NCI-H446 treated with DMSO at 0.1 percent for 48 hours (cell line): ENCODE measurements around the gene PAPOLG.
"Not testable (repeated sequence)": the region's sequence is repeated elsewhere in the genome, so short reads cannot be mapped to it uniquely, and the experiment has no call there.

Source experiments
- DNase-seq: peaks from one replicate; lab custom pipeline; 2025; lab: John Stamatoyannopoulos, UW

PAPOLG gene

GRCh38 chr2:60823694-60824305 is 67.7 kb downstream of the PAPOLG start:
- DNase-seq, result no peak

- no peak for DNase-seq
Observed at GRCh38 chr2:60825666-60826065, 69.6 kb downstream of the PAPOLG start.

GRCh38 chr2:60826111-60826510 is 70.0 kb downstream of the PAPOLG start:
- no peak for DNase-seq

- not testable (repeated sequence) for DNase-seq
Observed at GRCh38 chr2:60826860-60827259, 70.8 kb downstream of the PAPOLG start.

- DNase-seq, result no peak
Observed at GRCh38 chr2:60827369-60827768, 71.3 kb downstream of the PAPOLG start.

GRCh38 chr2:60830991-60831390 is 74.9 kb downstream of the PAPOLG start:
- no peak for DNase-seq

GRCh38 chr2:60831921-60832320 is 75.9 kb downstream of the PAPOLG start:
- DNase-seq, result no peak

GRCh38 chr2:60832621-60833020 is 76.6 kb downstream of the PAPOLG start:
- DNase-seq, result no peak

GRCh38 chr2:60834270-60834717 is 78.2 kb downstream of the PAPOLG start:
- no peak for DNase-seq

- DNase-seq, result no peak
Observed at GRCh38 chr2:60836491-60836890, 80.4 kb downstream of the PAPOLG start.

GRCh38 chr2:60837123-60837522 is 81.1 kb downstream of the PAPOLG start:
- DNase-seq, result no peak

GRCh38 chr2:60838481-60838880 is 82.4 kb downstream of the PAPOLG start:
- DNase-seq, result no peak

GRCh38 chr2:60839126-60839813 is 83.2 kb downstream of the PAPOLG start:
- DNase-seq, result no peak

GRCh38 chr2:60840880-60841279 is 84.8 kb downstream of the PAPOLG start:
- no peak for DNase-seq

- DNase-seq, result no peak
Observed at GRCh38 chr2:60843006-60843405, 86.9 kb downstream of the PAPOLG start.

GRCh38 chr2:60844105-60844504 is 88.0 kb downstream of the PAPOLG start:
- no peak for DNase-seq

GRCh38 chr2:60847854-60848253 is 91.8 kb downstream of the PAPOLG start:
- DNase-seq, result no peak
